GM21360 (cell line): Measurements from ENCODE around the gene TBC1D22A.
"Not testable (repeated sequence)": the region's sequence is repeated elsewhere in the genome, so short reads cannot be mapped to it uniquely, and the experiment has no call there.

Source experiments
- ATAC-seq: cut with Tn5 transposase; IDR thresholded peaks from one replicate; pipeline ENCODE4 v1.9.1; 2021; ENCODE audit warnings: mild to moderate bottlenecking, moderate library complexity; ENCODE audit not compliant: unreplicated experiment

The TBC1D22A gene

GRCh38 chr22:46810856-46811786 lies 48.7 kb downstream of the TBC1D22A start:
- no peak for ATAC-seq

- ATAC-seq, result no peak
Observed at GRCh38 chr22:46812034-46812605, 49.7 kb downstream of the TBC1D22A start.

GRCh38 chr22:46812788-46813187 lies 50.3 kb downstream of the TBC1D22A start:
- ATAC-seq, result no peak

- ATAC-seq, result no peak
Observed at GRCh38 chr22:46813816-46814597, 51.6 kb downstream of the TBC1D22A start.

GRCh38 chr22:46815132-46815531 lies 52.7 kb downstream of the TBC1D22A start:
- no peak for ATAC-seq

- ATAC-seq, result no peak
Observed at GRCh38 chr22:46815559-46815895, 53.1 kb downstream of the TBC1D22A start.

- no peak for ATAC-seq
Observed at GRCh38 chr22:46815896-46816731, 53.7 kb downstream of the TBC1D22A start.

GRCh38 chr22:46817390-46817789 lies 54.9 kb downstream of the TBC1D22A start:
- ATAC-seq, result not testable (repeated sequence)

- ATAC-seq, result no peak
Observed at GRCh38 chr22:46823248-46823647, 60.8 kb downstream of the TBC1D22A start.

GRCh38 chr22:46823654-46824053 lies 61.2 kb downstream of the TBC1D22A start:
- no peak for ATAC-seq

- no peak for ATAC-seq
Observed at GRCh38 chr22:46824344-46824909, 62.0 kb downstream of the TBC1D22A start.

GRCh38 chr22:46824980-46825544 lies 62.6 kb downstream of the TBC1D22A start:
- ATAC-seq, result no peak

GRCh38 chr22:46826438-46827135 lies 64.1 kb downstream of the TBC1D22A start:
- no peak for ATAC-seq

GRCh38 chr22:46827136-46827780 lies 64.8 kb downstream of the TBC1D22A start:
- no peak for ATAC-seq

GRCh38 chr22:46827781-46828180 lies 65.3 kb downstream of the TBC1D22A start:
- no peak for ATAC-seq

GRCh38 chr22:46828323-46828900 lies 66.0 kb downstream of the TBC1D22A start:
- ATAC-seq, result no peak

GRCh38 chr22:46829117-46829891 lies 66.9 kb downstream of the TBC1D22A start:
- ATAC-seq, result no peak
